GM19238 (cell line): ENCODE measurements around the gene ZNF324B.
"Not testable (repeated sequence)": the region's sequence is repeated elsewhere in the genome, so short reads cannot be mapped to it uniquely, and the experiment has no call there.

ENCODE experiments used
- DNase-seq: peaks from one replicate; pipeline ENCODE4 v3.0.0; 2011; ENCODE audit warnings: low spot score; ENCODE audit not compliant: insufficient read length

The ZNF324B gene

GRCh38 chr19:58479736-58480480 is 28.5 kb downstream of the ZNF324B start:
- no peak for DNase-seq

- no peak for DNase-seq
Observed at GRCh38 chr19:58480481-58480830, 29.0 kb downstream of the ZNF324B start.

- DNase-seq, result no peak
Observed at GRCh38 chr19:58480831-58481230, 29.4 kb downstream of the ZNF324B start.

- DNase-seq, result no peak
Observed at GRCh38 chr19:58482372-58482771, 30.9 kb downstream of the ZNF324B start.

GRCh38 chr19:58483776-58484175 is 32.4 kb downstream of the ZNF324B start:
- DNase-seq, result no peak

GRCh38 chr19:58484349-58484748 is 32.9 kb downstream of the ZNF324B start:
- not testable (repeated sequence) for DNase-seq

GRCh38 chr19:58491393-58491792 is 40.0 kb downstream of the ZNF324B start:
- DNase-seq, result no peak

- DNase-seq, result no peak
Observed at GRCh38 chr19:58492265-58492664, 40.8 kb downstream of the ZNF324B start.

GRCh38 chr19:58497634-58498170 is 46.3 kb downstream of the ZNF324B start:
- no peak for DNase-seq

GRCh38 chr19:58498316-58499020 is 47.0 kb downstream of the ZNF324B start:
- DNase-seq, result no peak

GRCh38 chr19:58499021-58499927 is 47.9 kb downstream of the ZNF324B start:
- peak; percentile 97 for DNase-seq

- no peak for DNase-seq
Observed at GRCh38 chr19:58500242-58500641, 48.8 kb downstream of the ZNF324B start.
